GM18505 (cell line): ENCODE results near the gene SAMD4B.

Experiments
- ATAC-seq: cut with Tn5 transposase; IDR thresholded peaks from one replicate; pipeline ENCODE4 v1.9.1; 2021; ENCODE audit not compliant: unreplicated experiment
- POLR2A ChIP-seq: IDR thresholded peaks from 4 replicates; pipeline ENCODE4 v1.6.1; 2011; ENCODE audit warnings: borderline replicate concordance; ENCODE audit not compliant: insufficient read depth, insufficient read length; ENCODE audit errors: extremely low read depth

Gene SAMD4B

DNA sequence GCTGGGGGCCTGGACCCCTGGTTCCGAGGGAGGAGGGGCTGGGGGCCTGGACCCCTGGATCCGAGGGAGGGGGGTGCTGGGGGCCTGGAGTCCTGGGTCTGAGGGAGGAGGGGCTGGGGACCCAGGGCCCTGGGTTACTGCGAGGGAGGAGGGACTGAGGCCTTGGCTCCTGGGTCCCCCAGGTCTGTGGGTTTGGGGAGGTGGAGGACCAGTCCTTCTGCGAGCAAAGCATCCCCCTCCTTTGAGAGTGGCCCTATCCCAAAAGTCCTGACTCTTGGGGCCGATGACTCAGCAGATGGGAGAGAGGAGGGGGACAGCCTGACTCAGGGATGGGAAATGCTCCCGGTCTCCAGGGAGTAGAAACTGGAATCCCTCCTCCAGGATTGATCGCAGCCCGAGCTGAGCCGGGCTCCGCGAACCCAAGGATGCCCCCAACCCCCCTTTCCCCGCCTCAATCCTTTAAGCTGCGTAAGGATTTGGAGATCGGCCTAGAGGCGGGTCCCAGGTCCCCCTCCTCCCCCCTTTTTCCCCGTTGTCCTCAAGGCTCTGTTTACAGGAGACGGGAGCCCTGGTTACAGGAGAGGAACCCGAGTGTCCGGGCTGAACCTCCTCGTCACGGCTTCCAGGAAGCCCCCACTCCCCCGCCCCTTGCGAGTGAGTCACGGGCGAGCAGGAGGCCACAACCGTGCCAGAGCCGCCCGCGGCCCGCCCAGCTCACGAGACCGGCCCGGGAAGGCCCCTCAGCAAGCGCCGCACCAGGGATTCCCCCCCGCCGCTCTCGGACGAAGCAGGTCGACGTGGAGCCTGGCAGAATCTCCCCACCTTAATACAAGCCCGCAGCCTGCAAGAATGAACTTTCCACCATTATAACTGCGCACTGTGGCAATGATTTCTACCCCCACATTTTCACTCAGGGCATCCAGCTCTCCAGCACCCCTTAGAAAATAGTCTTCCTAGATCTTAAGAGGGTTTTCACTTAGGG, 61.4 kb downstream of the SAMD4B start:
- peak; percentile 61 for TF ChIP-seq POLR2A
- ATAC-seq, result peak; percentile 30

DNA sequence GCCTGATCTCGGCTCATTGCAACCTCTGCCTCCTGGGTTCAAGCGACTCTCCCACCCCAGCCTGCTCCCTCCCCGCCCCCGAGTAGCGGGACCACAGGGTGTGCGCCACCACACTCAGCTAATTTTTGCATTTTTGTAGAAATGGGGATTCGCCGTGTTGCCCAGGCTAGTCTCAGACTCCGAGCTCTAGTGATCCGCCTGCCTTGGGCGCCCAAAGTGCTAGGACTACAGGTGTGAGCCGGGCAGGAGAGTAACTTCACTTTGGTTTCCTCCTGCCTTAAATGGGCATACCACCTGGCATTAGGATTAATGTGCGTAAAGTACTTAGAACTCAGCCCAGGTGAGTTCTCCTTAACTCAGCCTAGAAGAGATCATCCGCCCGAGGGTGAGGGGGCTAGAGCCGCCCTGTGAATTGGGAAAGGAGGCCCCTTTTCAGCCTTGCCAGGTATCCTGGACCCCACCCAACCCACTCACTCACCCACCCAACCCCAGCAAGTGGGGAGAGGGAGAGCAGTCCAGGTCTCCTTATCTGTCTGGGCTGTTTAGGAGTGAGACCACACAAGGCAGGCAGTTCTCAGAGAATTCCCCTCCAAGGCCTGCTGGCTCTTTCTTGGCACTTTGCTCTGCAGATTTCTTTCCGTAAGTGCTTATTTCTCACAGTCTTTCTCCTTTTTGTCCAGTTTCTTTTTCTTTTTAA, 63.2 kb downstream of the SAMD4B start:
- no peak for TF ChIP-seq POLR2A
- ATAC-seq, result no peak

DNA sequence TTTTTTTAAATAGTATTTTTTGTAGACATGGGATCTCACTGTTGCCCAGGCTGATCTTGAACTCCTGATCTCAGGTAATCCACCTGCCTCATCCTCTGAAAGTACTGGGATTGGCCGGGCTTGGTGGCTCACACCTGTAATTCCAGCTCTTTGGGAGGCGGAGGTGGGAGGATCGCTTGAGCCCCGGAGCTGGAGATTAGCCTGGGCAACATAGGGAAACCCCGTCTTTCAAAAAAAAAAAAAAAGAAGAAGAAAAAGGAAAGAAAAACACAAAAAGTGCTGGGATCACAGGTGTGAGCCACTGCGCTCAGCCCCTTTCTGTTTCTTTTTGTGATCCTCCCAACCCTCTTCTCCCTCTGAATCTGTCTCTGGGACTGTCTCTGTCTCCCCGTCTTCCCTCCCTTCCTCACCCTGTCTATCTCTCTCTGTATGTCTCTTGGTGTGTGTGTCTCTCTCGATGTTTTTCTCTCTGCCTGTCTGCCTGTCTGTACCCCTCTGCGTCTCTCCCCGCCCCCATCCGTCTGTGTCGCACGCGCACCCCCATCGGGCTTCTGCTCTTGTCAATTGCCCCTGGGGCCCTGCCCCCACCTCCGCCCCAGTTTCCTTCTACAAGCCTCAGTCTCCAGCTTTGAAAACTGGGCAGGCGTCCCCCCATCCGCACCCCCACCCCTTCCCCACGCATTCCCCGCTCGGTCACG, 63.9 kb downstream of the SAMD4B start:
- ATAC-seq, result no peak
- no peak for TF ChIP-seq POLR2A

DNA sequence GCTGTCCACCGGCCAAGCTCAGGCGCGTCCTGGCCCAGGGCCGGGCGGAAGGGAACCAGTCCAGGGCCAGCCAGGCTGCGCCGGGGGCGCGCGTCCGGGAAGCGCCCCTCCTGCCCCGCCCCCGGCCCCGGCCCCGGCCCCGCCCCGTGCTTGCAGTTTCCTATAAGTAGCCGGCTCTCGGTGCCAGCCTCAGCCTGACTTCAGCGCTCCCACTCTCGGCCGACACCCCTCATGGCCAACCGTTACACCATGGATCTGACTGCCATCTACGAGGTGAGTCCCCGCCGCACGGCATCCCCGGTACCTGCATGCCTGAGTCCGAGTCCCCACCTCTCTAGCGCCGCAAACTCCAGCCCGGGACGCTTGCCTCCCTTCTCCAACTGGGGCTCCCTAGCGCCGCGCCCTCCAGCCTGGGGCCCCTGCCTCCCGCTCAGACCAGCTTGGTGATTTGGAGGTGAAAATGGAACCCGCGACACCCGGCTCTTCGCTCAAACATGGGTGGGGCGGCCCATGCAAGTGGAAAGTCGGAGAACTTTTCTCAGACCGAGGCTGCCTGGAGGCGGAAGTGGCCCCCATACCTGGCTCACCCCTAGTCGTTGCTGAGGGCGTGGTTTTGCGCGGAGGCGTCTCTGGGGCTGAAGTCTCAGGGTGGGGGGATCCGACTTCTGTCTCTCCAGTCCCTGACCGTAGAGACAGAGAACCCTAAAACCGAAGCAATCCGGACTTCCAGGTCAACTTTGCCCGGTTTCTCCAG, 64.6 kb downstream of the SAMD4B start, which contains the start of gene ZFP36:
Gene ZFP36, plus strand, starts transcription at position 192 of the 754 bp plus-strand sequence. Its CDS starts 58 bp downstream, at position 250.
- ATAC-seq, result no peak

DNA sequence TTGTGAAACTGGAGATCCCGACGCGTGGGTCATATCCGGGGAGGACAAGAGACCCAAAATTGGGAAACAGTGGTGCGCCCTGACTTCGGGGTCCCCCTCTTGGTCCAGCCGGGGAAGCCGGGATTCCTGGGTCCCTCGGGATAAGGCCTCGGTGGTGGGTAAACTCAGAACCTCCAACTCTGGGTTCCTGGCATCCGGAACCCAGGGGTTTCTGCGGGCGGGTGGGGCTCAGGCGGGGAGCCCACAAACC, 65.1 kb downstream of the SAMD4B start:
- no peak for ATAC-seq
- no peak for TF ChIP-seq POLR2A

More for the DNA sequence above, 64.6 kb downstream of the SAMD4B start, which contains the start of gene ZFP36:
- TF ChIP-seq POLR2A, result peak; percentile 100

DNA sequence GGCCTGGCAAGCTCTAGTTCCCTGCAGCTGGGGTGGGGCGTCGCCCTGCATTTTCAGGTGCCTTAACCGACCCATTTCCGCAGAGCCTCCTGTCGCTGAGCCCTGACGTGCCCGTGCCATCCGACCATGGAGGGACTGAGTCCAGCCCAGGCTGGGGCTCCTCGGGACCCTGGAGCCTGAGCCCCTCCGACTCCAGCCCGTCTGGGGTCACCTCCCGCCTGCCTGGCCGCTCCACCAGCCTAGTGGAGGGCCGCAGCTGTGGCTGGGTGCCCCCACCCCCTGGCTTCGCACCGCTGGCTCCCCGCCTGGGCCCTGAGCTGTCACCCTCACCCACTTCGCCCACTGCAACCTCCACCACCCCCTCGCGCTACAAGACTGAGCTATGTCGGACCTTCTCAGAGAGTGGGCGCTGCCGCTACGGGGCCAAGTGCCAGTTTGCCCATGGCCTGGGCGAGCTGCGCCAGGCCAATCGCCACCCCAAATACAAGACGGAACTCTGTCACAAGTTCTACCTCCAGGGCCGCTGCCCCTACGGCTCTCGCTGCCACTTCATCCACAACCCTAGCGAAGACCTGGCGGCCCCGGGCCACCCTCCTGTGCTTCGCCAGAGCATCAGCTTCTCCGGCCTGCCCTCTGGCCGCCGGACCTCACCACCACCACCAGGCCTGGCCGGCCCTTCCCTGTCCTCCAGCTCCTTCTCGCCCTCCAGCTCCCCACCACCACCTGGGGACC, 65.6 kb downstream of the SAMD4B start:
- peak; percentile 68 for TF ChIP-seq POLR2A
- ATAC-seq, result no peak

DNA sequence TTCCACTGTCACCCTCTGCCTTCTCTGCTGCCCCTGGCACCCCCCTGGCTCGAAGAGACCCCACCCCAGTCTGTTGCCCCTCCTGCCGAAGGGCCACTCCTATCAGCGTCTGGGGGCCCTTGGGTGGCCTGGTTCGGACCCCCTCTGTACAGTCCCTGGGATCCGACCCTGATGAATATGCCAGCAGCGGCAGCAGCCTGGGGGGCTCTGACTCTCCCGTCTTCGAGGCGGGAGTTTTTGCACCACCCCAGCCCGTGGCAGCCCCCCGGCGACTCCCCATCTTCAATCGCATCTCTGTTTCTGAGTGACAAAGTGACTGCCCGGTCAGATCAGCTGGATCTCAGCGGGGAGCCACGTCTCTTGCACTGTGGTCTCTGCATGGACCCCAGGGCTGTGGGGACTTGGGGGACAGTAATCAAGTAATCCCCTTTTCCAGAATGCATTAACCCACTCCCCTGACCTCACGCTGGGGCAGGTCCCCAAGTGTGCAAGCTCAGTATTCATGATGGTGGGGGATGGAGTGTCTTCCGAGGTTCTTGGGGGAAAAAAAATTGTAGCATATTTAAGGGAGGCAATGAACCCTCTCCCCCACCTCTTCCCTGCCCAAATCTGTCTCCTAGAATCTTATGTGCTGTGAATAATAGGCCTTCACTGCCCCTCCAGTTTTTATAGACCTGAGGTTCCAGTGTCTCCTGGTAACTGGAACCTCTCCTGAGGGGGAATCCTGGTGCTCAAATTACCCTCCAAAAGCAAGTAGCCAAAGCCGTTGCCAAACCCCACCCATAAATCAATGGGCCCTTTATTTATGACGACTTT, 66.4 kb downstream of the SAMD4B start:
- TF ChIP-seq POLR2A, result no peak
- no peak for ATAC-seq

DNA sequence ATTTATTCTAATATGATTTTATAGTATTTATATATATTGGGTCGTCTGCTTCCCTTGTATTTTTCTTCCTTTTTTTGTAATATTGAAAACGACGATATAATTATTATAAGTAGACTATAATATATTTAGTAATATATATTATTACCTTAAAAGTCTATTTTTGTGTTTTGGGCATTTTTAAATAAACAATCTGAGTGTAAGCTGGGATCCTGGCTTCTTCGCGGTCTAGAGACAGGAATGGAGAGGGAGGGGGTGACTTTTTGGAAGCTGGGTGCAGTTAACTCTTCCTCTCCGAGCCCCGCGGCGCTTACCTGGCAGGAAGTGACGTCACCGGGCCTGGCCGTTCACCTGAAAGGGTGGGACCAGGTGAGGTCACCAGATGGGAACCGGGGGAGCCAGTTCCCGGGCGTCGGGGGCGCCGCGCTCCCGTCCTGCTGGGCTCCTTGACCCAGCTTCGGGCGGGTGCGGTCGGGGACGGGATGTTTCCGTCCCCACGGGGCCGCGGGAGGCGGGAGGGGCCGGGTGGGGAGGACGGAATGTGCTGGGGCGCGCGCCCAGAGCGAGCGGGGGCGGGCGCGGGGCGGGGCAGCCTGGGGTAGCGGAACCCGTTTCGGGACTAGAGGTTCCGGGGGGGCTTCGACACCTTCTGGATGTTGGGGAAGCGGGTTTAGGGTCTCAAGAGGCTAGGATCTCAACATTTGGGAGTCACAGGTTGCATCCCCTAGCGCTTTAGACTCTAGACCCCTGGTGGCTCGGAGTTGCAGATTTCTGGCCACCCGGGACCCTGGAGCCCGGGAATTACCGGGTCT, 67.2 kb downstream of the SAMD4B start:
- ATAC-seq, result no peak
- TF ChIP-seq POLR2A, result peak; percentile 68

DNA sequence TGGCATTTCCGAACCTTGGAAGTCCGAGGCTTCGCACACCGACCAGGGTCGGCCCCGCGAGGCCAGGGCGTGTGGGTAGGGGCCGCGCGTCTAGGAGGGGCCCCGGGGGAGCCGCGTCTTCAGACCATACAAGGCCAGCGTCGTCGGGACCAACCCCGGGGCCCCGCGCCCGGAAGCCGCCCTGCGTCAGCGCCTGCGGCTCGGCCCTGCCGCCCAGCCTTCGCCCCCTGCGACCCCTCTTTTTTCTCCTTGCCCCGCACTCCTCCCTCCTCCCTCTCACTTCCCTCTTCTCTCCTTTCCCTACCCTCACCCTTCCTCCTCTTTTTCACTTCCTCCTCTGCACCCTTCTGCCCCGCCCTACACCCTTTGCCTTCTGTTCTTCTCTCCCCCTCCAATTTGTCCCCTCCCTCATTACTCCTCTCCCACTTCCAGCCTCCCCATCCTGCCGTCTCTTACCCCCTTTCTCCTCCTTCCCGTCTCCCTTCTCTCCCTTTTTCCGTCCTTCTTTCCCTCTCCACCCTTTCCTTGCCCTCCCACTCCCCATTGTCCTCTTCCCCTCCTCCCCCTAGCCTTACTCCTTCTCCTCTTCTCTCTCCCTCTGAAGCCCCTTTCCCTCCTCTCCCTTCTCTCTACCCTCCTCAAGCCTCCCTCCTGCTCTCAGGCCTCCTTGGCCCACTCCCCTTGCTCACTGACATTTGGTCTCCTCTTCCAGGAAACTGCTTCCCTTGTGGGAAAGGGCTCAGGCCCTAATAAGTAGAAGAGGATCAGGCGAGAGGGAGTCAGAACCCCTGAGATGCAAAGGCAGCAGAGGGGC, 68.0 kb downstream of the SAMD4B start:
- peak; percentile 68 for TF ChIP-seq POLR2A
- no peak for ATAC-seq

DNA sequence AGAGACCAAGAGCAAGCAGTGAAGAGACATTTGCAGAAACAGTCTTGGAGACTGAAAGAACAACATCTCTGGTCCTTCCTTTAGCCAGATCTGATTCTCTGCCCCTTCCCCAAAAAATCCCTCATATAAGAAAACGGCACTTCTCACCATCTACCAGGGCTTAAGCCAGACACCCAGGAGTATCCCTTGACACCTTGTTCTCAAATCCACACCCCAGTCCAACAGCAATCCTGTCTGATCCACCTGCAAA, 68.5 kb downstream of the SAMD4B start:
- TF ChIP-seq POLR2A, result no peak
- ATAC-seq, result no peak
